ENCODE data around the gene ATP1B4. TPM values are rescaled to one million over a fixed set of nuclear protein-coding genes. Genes with fewer than 3 reads are reported as not detected.

Gene ATP1B4
- polyA plus RNA-seq, 1 experiment, result not detected

DNA sequence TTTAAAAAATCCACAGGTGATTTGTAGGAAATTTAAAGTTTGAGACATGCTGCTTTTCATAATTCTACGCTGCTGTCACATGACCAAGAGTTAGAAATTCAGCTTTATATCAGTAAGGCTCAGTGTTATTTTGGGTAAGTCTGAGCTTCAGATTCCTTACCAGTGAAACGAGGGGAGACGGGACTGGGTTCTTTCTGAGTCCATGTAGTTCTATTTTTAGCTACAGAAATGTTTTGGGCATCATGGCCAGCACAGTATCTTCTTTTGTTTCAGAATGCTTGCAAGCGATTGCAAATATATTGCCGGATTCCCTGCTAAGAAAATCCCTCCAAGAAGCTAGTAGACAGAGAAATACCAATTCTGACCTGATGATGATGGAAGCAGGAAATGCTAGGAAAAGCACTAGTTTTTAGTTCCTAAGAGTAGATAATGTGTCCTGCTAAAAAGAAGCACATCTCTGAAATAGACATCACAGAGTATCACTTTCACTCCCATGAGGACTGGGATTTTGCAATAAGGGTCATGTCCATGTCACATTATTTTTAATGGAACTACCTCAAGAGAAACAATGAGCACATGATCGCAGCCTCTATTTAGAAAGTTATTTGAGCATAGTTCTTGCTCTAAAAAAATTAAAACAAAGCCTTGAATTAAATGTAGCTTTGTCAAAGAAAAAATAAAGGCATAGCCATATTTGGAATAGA, 10.9 kb downstream of the ATP1B4 start:
- POLR2A ChIA-PET, result no interaction called here
- CTCF ChIA-PET, result no interaction called here
- Histone ChIP-seq H3K27me3 (ENCODE audit: control insufficient read depth, insufficient read depth, low read length) (no peaks in the 10 kb centered on the region), H3K36me3 (ENCODE audit: control insufficient read depth, insufficient read depth, low read length) (no peaks in the 10 kb centered on the region), H3K4me3 (ENCODE audit: low read depth, low read length) (no peak overlapping the region)
- TF ChIP-seq, protein P1, sequence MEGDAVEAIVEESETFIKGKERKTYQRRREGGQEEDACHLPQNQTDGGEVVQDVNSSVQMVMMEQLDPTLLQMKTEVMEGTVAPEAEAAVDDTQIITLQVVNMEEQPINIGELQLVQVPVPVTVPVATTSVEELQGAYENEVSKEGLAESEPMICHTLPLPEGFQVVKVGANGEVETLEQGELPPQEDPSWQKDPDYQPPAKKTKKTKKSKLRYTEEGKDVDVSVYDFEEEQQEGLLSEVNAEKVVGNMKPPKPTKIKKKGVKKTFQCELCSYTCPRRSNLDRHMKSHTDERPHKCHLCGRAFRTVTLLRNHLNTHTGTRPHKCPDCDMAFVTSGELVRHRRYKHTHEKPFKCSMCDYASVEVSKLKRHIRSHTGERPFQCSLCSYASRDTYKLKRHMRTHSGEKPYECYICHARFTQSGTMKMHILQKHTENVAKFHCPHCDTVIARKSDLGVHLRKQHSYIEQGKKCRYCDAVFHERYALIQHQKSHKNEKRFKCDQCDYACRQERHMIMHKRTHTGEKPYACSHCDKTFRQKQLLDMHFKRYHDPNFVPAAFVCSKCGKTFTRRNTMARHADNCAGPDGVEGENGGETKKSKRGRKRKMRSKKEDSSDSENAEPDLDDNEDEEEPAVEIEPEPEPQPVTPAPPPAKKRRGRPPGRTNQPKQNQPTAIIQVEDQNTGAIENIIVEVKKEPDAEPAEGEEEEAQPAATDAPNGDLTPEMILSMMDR (IDR thresholded peaks at IDR 0.05; ENCODE audit: insufficient read depth, low read depth, low read length), result no peak
- DNase-seq (ENCODE audit: low read depth), result no peak

DNA sequence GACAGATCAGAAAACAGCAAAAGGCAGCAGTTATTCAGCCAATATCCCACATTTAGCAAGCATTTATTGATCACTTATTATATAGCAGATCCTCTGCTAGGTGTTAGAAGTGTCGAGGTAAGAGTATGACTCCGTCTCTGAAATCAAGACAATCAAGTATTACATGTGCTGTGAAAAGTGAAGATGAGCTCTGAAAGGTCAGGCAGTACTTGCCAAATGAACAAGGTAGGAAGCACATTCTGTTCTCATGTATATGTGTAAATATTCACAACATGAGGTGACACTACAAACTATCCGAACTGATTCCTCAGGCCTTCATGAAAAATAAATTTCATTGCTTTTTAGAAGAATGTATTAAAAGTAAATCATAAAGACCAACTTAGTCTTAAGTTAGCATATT, 15.3 kb downstream of the ATP1B4 start:
- POLR2A ChIA-PET, result no interaction called here
- CTCF ChIA-PET, result no interaction called here
- Histone ChIP-seq H3K4me3 (ENCODE audit: low read depth, low read length) (no peak overlapping the region), H3K27me3 (ENCODE audit: control insufficient read depth, insufficient read depth, low read length) (no peaks in the 10 kb centered on the region), H3K36me3 (ENCODE audit: control insufficient read depth, insufficient read depth, low read length) (no peaks in the 10 kb centered on the region)
- TF ChIP-seq, protein P1 (IDR thresholded peaks at IDR 0.05; ENCODE audit: insufficient read depth, low read depth, low read length), result no peak
- DNase-seq (ENCODE audit: low read depth), result no peak

DNA sequence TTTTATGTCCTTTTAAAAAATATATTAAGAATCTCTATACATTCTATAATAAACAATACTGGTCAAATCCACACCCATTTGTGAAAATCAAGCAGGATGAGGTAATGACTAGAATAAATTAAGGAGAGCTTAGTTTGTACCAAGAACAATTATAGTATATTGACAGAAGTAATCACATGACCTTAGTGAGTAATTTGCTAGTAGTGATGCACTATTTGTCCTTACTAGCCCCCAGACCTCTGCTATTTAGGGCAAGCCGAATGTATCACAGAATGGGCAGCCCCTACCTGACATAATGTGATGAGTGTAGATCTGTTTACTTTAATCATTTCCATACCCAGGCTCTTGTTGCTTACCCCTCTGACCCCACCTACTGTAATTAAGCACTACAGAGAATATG, 15.8 kb downstream of the ATP1B4 start:
- CTCF ChIA-PET, result no interaction called here
- POLR2A ChIA-PET, result no interaction called here
- no peak for DNase-seq (ENCODE audit: low read depth)

GRCh38 chrX:120378570-120378969, 16.7 kb downstream of the ATP1B4 start:
- DNase-seq (ENCODE audit: low read depth), result no peak
- no peaks in the 10 kb centered on the region for H3K36me3 ChIP-seq (ENCODE audit: control insufficient read depth, insufficient read depth, low read length)
- no peak overlapping the region for H3K4me3 ChIP-seq (ENCODE audit: low read depth, low read length)
- ChIA-PET POLR2A (no interaction called here), CTCF (no interaction called here)
- H3K27me3 ChIP-seq (ENCODE audit: control insufficient read depth, insufficient read depth, low read length), result no peaks in the 10 kb centered on the region
- TF ChIP-seq, protein P1 (IDR thresholded peaks at IDR 0.05; ENCODE audit: insufficient read depth, low read depth, low read length), result no peak

More for the DNA sequence above, 15.8 kb downstream of the ATP1B4 start:
- TF ChIP-seq, protein P1 (IDR thresholded peaks at IDR 0.05; ENCODE audit: insufficient read depth, low read depth, low read length), result no peak
- H3K4me3 ChIP-seq (ENCODE audit: low read depth, low read length), result no peak overlapping the region
- no peaks in the 10 kb centered on the region for H3K27me3 ChIP-seq (ENCODE audit: control insufficient read depth, insufficient read depth, low read length)
- H3K36me3 ChIP-seq (ENCODE audit: control insufficient read depth, insufficient read depth, low read length), result no peaks in the 10 kb centered on the region

DNA sequence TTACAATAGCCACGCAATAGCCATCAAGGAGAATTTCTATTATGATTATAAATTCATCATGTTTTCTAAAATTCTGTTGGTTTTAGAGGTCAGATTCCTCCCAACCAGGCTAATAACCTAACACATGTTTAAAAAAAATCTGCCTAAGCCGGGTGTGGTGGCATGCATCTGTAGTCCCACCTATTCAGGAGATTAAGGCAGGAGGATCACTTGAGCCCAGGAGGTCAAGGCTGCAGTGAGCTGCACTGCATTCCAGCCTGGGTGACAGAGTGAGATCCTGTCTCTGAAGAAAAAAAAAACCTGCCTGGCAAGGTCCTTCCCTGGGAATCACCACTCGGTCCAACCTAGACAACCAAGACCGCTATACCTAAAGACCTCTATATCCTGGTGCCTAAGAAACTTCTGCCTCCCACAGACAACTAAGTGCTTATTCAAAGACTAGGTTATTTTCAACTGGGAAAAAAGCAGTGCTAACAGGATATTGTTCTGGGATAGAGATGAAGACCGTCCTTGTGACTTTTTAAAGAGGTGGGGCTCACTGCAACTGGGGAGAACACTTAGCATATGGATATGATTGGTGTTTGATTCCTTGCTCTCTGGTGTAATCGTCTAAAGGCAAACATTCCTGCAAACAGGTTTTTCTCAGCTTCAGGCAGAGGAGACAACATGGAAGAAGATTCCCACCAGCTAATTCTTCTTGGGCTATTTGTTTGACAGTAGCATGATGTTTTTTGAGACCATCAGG, 18.2 kb downstream of the ATP1B4 start:
- H3K36me3 ChIP-seq (ENCODE audit: control insufficient read depth, insufficient read depth, low read length), result no peaks in the 10 kb centered on the region
- H3K4me3 ChIP-seq (ENCODE audit: low read depth, low read length), result no peak overlapping the region
- no peak for DNase-seq (ENCODE audit: low read depth)
- no peaks in the 10 kb centered on the region for H3K27me3 ChIP-seq (ENCODE audit: control insufficient read depth, insufficient read depth, low read length)
- ChIA-PET CTCF (no interaction called here), POLR2A (no interaction called here)
- TF ChIP-seq, protein P1 (IDR thresholded peaks at IDR 0.05; ENCODE audit: insufficient read depth, low read depth, low read length), result no peak
